NT2/D1 (cell line): ENCODE measurements around the gene PLOD2.

Experiments
- SUZ12 ChIP-seq: IDR thresholded peaks from 2 replicates; pipeline ENCODE4 v1.6.1; 2011; ENCODE audit not compliant: insufficient read length, insufficient read depth; ENCODE audit errors: extremely low read depth
- YY1 ChIP-seq: IDR thresholded peaks from 2 replicates; pipeline ENCODE4 v1.6.1; 2011; ENCODE audit not compliant: insufficient read length, insufficient read depth

DNA sequence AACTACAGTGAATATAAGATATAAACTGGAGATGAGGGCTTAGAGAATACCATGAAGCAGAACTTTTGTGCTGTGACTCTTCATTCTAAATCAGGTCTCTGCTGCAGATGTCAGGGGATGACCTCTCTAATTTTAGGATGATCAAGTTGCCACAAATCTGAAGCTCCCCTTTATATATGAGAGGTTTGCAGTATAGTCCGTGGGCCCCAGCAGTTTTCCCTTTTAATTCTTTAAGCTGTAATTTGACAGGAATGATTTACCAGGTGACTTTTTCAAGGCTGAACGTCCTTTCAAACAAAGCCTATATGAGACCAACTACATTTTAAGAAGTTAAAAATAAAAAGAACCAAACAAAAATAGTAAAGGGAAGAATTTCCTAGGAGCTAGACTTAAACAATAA, 4.9 kb upstream of the PLOD2 start:
- no peak for TF ChIP-seq YY1
- no peak for TF ChIP-seq SUZ12
